PFSK-1 (cell line): Measurements from ENCODE around the gene FAM171A2.

Experiments
- POLR2AphosphoS5 ChIP-seq: IDR thresholded peaks from 2 replicates; pipeline ENCODE4 v1.6.1; 2012; ENCODE audit warnings: low read depth, mild to moderate bottlenecking, control low read depth, low read length, moderate library complexity
- SIN3A ChIP-seq: IDR thresholded peaks from 2 replicates; pipeline ENCODE4 v1.6.1; 2012; ENCODE audit warnings: mild to moderate bottlenecking, low read length, moderate library complexity, borderline replicate concordance; ENCODE audit not compliant: insufficient read depth

DNA sequence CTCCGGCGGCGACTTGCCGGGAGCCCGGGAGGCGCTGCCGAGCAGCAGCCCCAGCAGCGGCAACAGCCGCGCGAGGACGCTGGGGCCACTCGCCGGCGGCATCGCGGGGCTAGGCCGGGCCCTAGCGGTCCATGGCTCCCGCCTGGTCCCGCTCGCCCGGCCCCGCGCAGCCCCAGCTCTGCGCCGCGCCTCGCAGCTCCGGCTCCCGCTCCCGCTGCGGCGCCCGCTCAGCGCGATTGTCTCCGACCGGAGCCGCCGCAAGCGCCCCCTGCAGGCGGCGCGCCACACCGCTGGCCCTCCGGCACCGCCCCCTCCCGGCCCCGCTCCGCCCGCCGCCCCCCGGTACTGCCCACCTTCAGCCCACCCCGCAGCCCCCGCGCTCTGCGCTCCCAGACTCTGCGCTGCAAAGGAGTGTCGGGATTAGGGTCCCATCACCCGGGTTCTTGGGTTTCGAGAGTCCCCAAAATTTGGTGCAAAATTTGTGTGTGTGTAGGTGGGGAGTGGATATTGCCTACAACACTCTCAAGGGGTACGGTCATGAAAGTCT lies at the start of gene FAM171A2:
- no peak for TF ChIP-seq SIN3A
- TF ChIP-seq POLR2AphosphoS5: no peak
